ENCODE measurements around the gene CR1. TPM values are rescaled to one million over a fixed set of nuclear protein-coding genes. Genes with fewer than 3 reads are reported as not detected.
"Not testable (repeated sequence)": the region's sequence is repeated elsewhere in the genome, so short reads cannot be mapped to it uniquely, and the experiment has no call there.

Gene CR1
- polyA plus RNA-seq, 4 donors: under 0.01 to 1.4 (median 0.40) TPM; not detected in 1

DNA sequence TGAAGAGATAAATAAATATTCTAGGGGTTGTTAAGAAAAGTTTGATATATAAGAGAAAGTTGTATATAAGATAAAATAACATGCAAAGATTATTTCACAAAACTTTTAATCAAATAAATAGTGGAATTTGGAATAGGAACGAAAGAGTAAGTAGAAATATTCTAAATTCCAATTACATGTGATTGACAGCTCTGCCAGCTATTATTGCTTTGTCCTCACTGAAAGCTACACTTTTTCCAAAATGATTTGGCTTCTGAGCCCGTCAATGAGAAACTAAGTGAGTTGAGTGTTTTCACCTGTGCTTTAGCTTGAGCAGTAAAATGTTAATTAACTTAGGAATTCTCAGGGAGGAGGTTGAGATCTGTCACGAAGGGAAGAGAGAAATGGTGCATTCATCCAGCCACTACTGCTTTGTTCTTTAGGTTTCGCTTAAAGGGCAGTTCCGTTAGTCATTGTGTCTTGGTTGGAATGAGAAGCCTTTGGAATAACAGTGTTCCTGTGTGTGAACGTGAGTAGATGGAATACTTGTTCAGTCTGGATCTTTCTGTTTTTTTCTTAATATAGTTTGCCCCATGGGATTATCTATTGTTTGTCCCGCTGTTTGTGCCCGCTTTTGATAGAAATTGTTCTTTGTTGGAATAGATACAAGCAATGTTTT lies 85.7 kb downstream of the CR1 start:
- H3K27ac ChIP-seq (ENCODE audit: low read depth in 1 of 3, low read length in 2 of 3): no peak overlapping the region
- H3K9me3 ChIP-seq (ENCODE audit: control insufficient read depth in 2 of 2, insufficient read depth in 1 of 2, low read depth in 1 of 2, low read length in 1 of 2): no peaks in the 10 kb centered on the region
- DNase-seq (no peak), FAIRE-seq (no peak)
- peaks cover 0 to 9% (median 0%) of the 10 kb centered on the region in 3 donors for H3K27me3 ChIP-seq (ENCODE audit: control insufficient read depth in 3 of 3, insufficient read depth in 3 of 3, low read length in 3 of 3)
- H3K4me1 ChIP-seq (ENCODE audit: control insufficient read depth in 3 of 3, insufficient read depth in 2 of 3, low read depth in 1 of 3, low read length in 2 of 3): no peaks in the 10 kb centered on the region
- no peak overlapping the region for H3K4me3 ChIP-seq (ENCODE audit: low read depth in 1 of 3, low read length in 3 of 3)
- no peaks in the 10 kb centered on the region for H3K36me3 ChIP-seq (ENCODE audit: control insufficient read depth in 3 of 3, insufficient read depth in 2 of 3, low read depth in 1 of 3, low read length in 3 of 3)
- WGBS, 3 donors: 76 to 78% (median 78%) methylated on average over 8 of the region's 8 CpGs

DNA sequence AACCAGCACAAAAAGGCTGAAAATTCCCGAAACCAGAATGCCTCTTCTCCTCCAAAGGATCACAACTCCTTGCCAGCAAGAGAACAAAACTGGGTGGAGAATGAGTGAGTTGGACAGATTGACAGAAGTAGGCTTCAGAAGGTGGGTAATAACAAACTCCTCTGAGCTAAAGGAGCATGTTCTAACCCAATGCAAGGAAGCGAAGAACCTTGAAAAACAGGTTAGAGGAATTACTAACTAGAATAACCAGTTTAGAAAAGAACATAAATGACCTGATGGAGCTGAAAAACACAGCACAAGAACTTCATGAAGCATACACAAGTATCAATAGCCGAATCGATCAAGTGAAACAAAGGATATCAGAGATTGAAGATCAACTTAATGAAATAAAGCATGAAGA lies 93.5 kb downstream of the CR1 start:
- not testable (repeated sequence) for H3K36me3 ChIP-seq (ENCODE audit: control insufficient read depth in 3 of 3, insufficient read depth in 2 of 3, low read depth in 1 of 3, low read length in 3 of 3); H3K27me3 ChIP-seq (ENCODE audit: control insufficient read depth in 3 of 3, insufficient read depth in 3 of 3, low read length in 3 of 3); H3K4me3 ChIP-seq (ENCODE audit: low read depth in 1 of 3, low read length in 3 of 3); H3K4me1 ChIP-seq (ENCODE audit: control insufficient read depth in 3 of 3, insufficient read depth in 2 of 3, low read depth in 1 of 3, low read length in 2 of 3); H3K27ac ChIP-seq (ENCODE audit: low read depth in 1 of 3, low read length in 2 of 3); H3K9me3 ChIP-seq (ENCODE audit: control insufficient read depth in 2 of 2, insufficient read depth in 1 of 2, low read depth in 1 of 2, low read length in 1 of 2); FAIRE-seq; DNase-seq
- 89 to 93% (median 91%) methylated on average over 4 of the region's 4 CpGs for WGBS, 3 donors

DNA sequence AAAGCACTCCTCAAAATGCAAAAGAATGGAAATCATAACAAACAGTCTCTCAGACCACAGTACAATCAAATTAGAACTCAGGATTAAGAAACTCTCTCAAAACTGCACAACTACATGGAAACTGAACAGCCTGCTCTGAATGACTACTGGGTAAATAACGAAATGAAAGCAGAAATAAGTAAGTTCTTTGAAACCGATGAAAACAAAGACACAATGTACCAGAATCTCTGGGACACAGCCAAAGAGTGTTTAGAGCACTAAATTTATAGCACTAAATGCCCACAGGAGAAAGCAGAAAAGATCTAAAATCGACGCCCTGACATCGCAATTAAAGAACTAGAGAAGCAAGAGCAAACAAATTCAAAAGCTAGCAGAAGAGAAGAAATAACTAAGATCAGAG lies 95.2 kb downstream of the CR1 start:
- not testable (repeated sequence) for H3K9me3 ChIP-seq (ENCODE audit: control insufficient read depth in 2 of 2, insufficient read depth in 1 of 2, low read depth in 1 of 2, low read length in 1 of 2); H3K27me3 ChIP-seq (ENCODE audit: control insufficient read depth in 3 of 3, insufficient read depth in 3 of 3, low read length in 3 of 3); H3K4me1 ChIP-seq (ENCODE audit: control insufficient read depth in 3 of 3, insufficient read depth in 2 of 3, low read depth in 1 of 3, low read length in 2 of 3); FAIRE-seq; H3K27ac ChIP-seq (ENCODE audit: low read depth in 1 of 3, low read length in 2 of 3); H3K36me3 ChIP-seq (ENCODE audit: control insufficient read depth in 3 of 3, insufficient read depth in 2 of 3, low read depth in 1 of 3, low read length in 3 of 3); DNase-seq; H3K4me3 ChIP-seq (ENCODE audit: low read depth in 1 of 3, low read length in 3 of 3)
- WGBS, 3 donors: 82 to 90% (median 89%) methylated on average over 5 of the region's 5 CpGs

DNA sequence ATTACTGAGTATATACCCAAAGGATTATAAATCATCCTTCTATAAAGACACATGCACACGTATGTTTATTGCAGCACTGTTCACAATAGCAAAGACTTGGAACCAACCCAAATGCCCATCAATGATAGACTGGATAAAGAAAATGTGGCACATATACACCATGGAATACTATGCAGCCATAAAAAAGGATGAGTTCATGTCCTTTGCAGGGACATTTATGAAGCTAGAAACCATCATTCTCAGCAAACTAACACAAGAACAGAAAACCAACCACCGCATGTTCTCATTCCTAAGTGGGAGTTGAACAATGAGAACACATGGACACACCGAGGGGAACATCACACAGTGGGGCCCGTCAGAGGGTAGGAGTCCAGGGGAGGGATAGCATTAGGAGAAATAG lies 98.1 kb downstream of the CR1 start:
- not testable (repeated sequence) for H3K27me3 ChIP-seq (ENCODE audit: control insufficient read depth in 3 of 3, insufficient read depth in 3 of 3, low read length in 3 of 3); DNase-seq; H3K4me3 ChIP-seq (ENCODE audit: low read depth in 1 of 3, low read length in 3 of 3); H3K27ac ChIP-seq (ENCODE audit: low read depth in 1 of 3, low read length in 2 of 3); FAIRE-seq; H3K9me3 ChIP-seq (ENCODE audit: control insufficient read depth in 2 of 2, insufficient read depth in 1 of 2, low read depth in 1 of 2, low read length in 1 of 2); H3K36me3 ChIP-seq (ENCODE audit: control insufficient read depth in 3 of 3, insufficient read depth in 2 of 3, low read depth in 1 of 3, low read length in 3 of 3); H3K4me1 ChIP-seq (ENCODE audit: control insufficient read depth in 3 of 3, insufficient read depth in 2 of 3, low read depth in 1 of 3, low read length in 2 of 3)
- 76 to 85% (median 82%) methylated on average over 4 of the region's 4 CpGs for WGBS, 3 donors

DNA sequence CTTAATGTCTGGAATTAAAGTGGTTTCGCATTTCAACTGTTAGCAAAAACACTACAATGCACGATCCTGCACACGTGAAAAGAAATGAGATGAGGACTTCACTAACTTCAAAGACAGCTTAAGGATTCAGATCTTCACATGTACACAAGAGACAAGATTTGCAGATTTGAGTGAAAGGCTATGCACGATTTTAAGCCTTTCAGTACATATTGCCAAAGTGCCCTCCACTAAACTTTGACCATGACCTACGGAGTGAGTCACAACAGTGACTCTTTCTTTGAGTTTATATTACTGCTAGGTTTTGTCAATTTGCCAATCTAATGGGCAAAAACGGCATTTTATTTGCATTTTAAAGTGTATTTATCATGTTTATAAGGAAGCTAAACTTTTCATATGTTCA lies 107.8 kb downstream of the CR1 start:
- H3K27ac ChIP-seq (ENCODE audit: low read depth in 1 of 3, low read length in 2 of 3): no peak overlapping the region
- 25 to 57% (median 38%) methylated on average over 6 of the region's 6 CpGs for WGBS, 3 donors
- peak in 1 of 2 donors; percentile 11 for DNase-seq
- H3K9me3 ChIP-seq (ENCODE audit: control insufficient read depth in 2 of 2, insufficient read depth in 1 of 2, low read depth in 1 of 2, low read length in 1 of 2): no peaks in the 10 kb centered on the region
- no peaks in the 10 kb centered on the region for H3K27me3 ChIP-seq (ENCODE audit: control insufficient read depth in 3 of 3, insufficient read depth in 3 of 3, low read length in 3 of 3)
- FAIRE-seq: no peak
- no peak overlapping the region for H3K4me3 ChIP-seq (ENCODE audit: low read depth in 1 of 3, low read length in 3 of 3)
- H3K36me3 ChIP-seq (ENCODE audit: control insufficient read depth in 3 of 3, insufficient read depth in 2 of 3, low read depth in 1 of 3, low read length in 3 of 3): no peaks in the 10 kb centered on the region
- H3K4me1 ChIP-seq (ENCODE audit: control insufficient read depth in 3 of 3, insufficient read depth in 2 of 3, low read depth in 1 of 3, low read length in 2 of 3): no peaks in the 10 kb centered on the region

DNA sequence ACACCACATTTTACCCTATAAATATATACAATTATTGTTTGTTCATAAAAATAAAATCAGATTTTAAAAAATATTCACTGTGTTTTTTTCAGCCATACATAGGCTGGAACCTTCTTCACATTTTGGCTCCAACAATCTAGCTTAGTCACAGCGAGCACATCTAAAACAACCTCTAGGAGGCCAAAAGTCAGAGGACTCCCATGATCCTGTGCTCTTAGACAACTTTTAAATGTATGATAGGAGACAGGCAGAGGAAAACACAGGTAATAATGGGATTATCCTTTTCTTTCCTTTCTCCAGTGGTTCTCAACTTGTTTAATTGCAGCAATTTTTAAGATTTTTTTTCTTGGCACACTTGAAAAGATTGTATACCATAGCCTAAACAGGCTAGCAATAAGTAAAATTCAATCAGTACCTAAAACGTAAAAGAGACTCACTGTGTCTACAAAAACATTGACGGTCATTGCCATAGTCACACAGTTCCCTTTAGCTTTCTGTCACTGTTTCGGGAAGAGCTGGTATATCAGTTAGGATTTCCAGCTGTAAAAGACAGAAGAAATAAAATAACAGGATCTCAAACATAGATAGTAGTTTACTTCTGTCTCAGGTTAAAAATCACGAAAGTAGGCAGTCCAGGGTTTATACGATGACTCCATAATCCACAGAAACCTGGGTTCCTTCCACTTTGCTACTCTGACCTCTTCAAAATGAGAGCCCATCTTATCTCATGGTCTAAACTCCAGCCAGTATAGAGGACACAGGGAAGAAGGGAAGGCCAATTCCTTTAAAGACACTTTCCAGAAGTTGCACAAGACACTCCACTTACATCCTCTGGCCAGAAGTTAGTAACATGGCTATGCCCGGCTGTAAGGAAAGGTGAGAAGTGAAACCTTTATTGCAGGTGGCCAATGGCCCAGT lies 109.7 kb downstream of the CR1 start:
- WGBS, 3 donors: 90 to 92% (median 91%) methylated on average over 7 of the region's 7 CpGs
- FAIRE-seq: no peak
- H3K27me3 ChIP-seq (ENCODE audit: control insufficient read depth in 3 of 3, insufficient read depth in 3 of 3, low read length in 3 of 3): no peaks in the 10 kb centered on the region
- DNase-seq: no peak
- no peaks in the 10 kb centered on the region for H3K36me3 ChIP-seq (ENCODE audit: control insufficient read depth in 3 of 3, insufficient read depth in 2 of 3, low read depth in 1 of 3, low read length in 3 of 3)
- no peaks in the 10 kb centered on the region for H3K4me1 ChIP-seq (ENCODE audit: control insufficient read depth in 3 of 3, insufficient read depth in 2 of 3, low read depth in 1 of 3, low read length in 2 of 3)
- no peak overlapping the region for H3K27ac ChIP-seq (ENCODE audit: low read depth in 1 of 3, low read length in 2 of 3)
- H3K9me3 ChIP-seq (ENCODE audit: control insufficient read depth in 2 of 2, insufficient read depth in 1 of 2, low read depth in 1 of 2, low read length in 1 of 2): no peaks in the 10 kb centered on the region
- H3K4me3 ChIP-seq (ENCODE audit: low read depth in 1 of 3, low read length in 3 of 3): no peak overlapping the region

DNA sequence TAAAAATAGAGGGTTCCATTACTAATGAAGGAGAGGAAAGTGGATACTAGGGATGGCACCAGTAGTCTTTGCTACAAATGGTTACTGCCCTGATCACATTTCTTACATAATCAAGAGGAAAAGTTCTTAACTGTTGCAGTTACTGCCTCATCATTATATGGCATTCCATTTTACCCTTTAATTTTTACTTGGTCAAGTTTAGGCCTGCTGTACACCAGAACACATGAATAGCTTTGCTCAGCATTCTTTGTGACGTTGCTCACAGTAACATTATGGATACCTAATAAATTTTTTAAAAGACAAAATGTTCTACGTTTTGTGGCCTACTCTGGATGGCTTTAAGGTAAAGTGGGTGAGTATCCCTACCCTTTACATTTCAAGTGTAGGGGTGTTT lies 110.4 kb downstream of the CR1 start:
- H3K4me1 ChIP-seq (ENCODE audit: control insufficient read depth in 3 of 3, insufficient read depth in 2 of 3, low read depth in 1 of 3, low read length in 2 of 3): no peaks in the 10 kb centered on the region
- no peak overlapping the region for H3K4me3 ChIP-seq (ENCODE audit: low read depth in 1 of 3, low read length in 3 of 3)
- no peaks in the 10 kb centered on the region for H3K9me3 ChIP-seq (ENCODE audit: control insufficient read depth in 2 of 2, insufficient read depth in 1 of 2, low read depth in 1 of 2, low read length in 1 of 2)
- H3K27me3 ChIP-seq (ENCODE audit: control insufficient read depth in 3 of 3, insufficient read depth in 3 of 3, low read length in 3 of 3): no peaks in the 10 kb centered on the region
- 76 to 91% (median 84%) methylated on average over 2 of the region's 2 CpGs for WGBS, 3 donors
- H3K36me3 ChIP-seq (ENCODE audit: control insufficient read depth in 3 of 3, insufficient read depth in 2 of 3, low read depth in 1 of 3, low read length in 3 of 3): no peaks in the 10 kb centered on the region
- no peak for DNase-seq
- FAIRE-seq: no peak
- H3K27ac ChIP-seq (ENCODE audit: low read depth in 1 of 3, low read length in 2 of 3): no peak overlapping the region

DNA sequence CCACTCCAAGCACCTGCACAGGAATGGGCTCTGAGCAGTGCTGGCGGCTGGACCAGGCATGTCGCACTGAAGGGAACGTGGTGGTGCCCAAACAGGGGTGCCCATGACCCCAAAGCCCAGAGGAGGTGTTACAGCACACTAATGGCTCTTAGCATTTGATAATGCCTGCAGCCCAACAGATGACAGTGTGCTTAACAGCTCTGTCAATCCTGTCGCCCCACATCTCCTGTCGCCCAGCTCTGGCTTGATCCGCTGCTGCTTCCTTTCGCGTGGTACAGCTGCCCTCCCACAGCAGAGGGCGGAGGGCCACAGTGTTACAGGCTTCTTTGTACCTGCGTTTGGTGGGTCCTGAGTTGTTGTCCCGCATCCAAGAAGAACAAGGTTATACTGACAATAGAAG lies 116.8 kb downstream of the CR1 start:
- FAIRE-seq (no peak), DNase-seq (no peak)
- 85 to 96% (median 90%) methylated on average over 11 of the region's 11 CpGs for WGBS, 3 donors
- Histone ChIP-seq H3K27ac (ENCODE audit: low read depth in 1 of 3, low read length in 2 of 3) (no peak overlapping the region), H3K9me3 (ENCODE audit: control insufficient read depth in 2 of 2, insufficient read depth in 1 of 2, low read depth in 1 of 2, low read length in 1 of 2) (peaks cover 0 to 9% of the 10 kb centered on the region in 2 donors), H3K27me3 (ENCODE audit: control insufficient read depth in 3 of 3, insufficient read depth in 3 of 3, low read length in 3 of 3) (no peaks in the 10 kb centered on the region), H3K4me1 (ENCODE audit: control insufficient read depth in 3 of 3, insufficient read depth in 2 of 3, low read depth in 1 of 3, low read length in 2 of 3) (no peaks in the 10 kb centered on the region), H3K36me3 (ENCODE audit: control insufficient read depth in 3 of 3, insufficient read depth in 2 of 3, low read depth in 1 of 3, low read length in 3 of 3) (no peaks in the 10 kb centered on the region), H3K4me3 (ENCODE audit: low read depth in 1 of 3, low read length in 3 of 3) (no peak overlapping the region)
